LNCAP (cell line): ENCODE results near the gene CFAP57.

Experiments used
- CTCF ChIP-seq: fragments of 450-650 bp; IDR thresholded peaks from 2 replicates; pipeline ENCODE4 v1.5.1; 2017; ENCODE audit warnings: mild to moderate bottlenecking

The CFAP57 gene

DNA sequence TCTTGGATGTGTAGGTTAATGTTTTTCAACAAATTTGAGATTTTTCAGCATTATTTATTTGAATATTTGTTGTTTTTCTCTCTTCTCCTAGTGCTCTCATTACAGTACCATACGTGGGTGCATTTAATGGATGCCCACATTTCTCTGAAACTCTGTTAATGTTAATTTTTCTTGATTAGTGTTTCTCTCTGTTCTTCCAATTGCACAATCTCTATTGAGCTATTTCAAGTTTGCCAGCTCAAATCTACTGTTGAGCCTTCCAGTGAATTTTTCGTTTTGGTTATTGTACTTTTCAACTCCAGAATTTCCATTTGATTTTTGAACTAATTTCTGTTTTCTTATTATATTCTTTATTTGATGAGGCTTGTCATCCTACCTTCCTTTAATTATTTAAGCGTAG, 31.7 kb downstream of the CFAP57 start:
- TF ChIP-seq CTCF = no peak

GRCh38 chr1:43204394-43204793, 32.3 kb downstream of the CFAP57 start:
- TF ChIP-seq CTCF = no peak

- no peak for TF ChIP-seq CTCF
These were observed 33.5 kb downstream of the CFAP57 start for GRCh38 chr1:43205671-43206070.

GRCh38 chr1:43206600-43207228, 34.6 kb downstream of the CFAP57 start:
- no peak for TF ChIP-seq CTCF

GRCh38 chr1:43207229-43207853, 35.2 kb downstream of the CFAP57 start:
- no peak for TF ChIP-seq CTCF

- TF ChIP-seq CTCF = no peak
These were observed 42.6 kb downstream of the CFAP57 start for GRCh38 chr1:43214501-43215444.

- no peak for TF ChIP-seq CTCF
These were observed 45.6 kb downstream of the CFAP57 start for GRCh38 chr1:43217747-43218146.
